ENCODE measurements around the gene ERMP1.
A peak's percentile ranks its signal among the peaks of the same experiment; 100 is the strongest.

ERMP1 gene

DNA sequence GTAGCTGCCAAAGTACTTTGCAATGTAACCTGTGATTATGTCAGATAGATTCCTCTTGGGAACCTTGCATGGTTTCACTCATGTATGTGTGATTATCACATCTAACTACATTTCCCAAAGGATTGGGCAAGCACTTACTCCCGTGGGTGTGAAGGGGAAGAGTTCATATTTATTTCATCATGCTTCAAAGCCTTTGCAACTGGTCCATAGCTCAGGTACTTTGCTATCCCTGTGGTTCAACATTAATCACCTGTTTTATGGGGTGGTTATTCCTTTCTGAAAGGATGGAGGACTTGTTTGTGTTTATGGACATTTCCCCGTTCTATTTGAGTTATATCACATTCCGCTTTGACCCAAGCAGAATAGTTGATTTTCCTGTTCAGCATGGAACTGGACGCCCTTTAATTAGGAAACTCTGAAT is 13.6 kb upstream of the ERMP1 start:
- no peak for TF ChIP-seq ZFP30 (CRISPR knock-in tag; IDR thresholded peaks at IDR 0.05)
- no peak for ATAC-seq

DNA sequence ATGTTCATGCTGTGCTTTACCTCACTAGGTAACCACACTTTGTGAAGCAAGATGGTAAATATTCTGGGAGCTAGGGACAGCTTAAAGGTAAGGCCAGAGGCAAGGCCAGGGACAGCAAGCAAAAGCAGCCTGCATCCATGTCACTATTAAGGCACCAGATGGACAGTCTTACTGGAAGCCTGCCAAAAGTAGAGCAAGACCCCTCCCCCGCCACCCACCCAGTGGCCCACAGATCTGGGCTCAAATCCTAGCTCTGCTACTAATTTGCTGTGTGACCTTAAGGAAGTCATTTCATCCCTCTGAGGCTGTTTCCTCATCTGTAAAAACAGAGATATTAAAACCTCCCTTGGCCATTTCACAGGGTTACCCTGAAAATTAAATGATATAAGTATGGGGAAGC is 13.2 kb upstream of the ERMP1 start:
- no peak for ATAC-seq
- no peak for TF ChIP-seq GLIS3 (CRISPR knock-in tag; IDR thresholded peaks at IDR 0.05)
- TF ChIP-seq ISL1 (CRISPR knock-in tag; IDR thresholded peaks at IDR 0.05), result no peak
- TF ChIP-seq ZNF70 (CRISPR knock-in tag; IDR thresholded peaks at IDR 0.05), result no peak
- TF ChIP-seq, protein P1, sequence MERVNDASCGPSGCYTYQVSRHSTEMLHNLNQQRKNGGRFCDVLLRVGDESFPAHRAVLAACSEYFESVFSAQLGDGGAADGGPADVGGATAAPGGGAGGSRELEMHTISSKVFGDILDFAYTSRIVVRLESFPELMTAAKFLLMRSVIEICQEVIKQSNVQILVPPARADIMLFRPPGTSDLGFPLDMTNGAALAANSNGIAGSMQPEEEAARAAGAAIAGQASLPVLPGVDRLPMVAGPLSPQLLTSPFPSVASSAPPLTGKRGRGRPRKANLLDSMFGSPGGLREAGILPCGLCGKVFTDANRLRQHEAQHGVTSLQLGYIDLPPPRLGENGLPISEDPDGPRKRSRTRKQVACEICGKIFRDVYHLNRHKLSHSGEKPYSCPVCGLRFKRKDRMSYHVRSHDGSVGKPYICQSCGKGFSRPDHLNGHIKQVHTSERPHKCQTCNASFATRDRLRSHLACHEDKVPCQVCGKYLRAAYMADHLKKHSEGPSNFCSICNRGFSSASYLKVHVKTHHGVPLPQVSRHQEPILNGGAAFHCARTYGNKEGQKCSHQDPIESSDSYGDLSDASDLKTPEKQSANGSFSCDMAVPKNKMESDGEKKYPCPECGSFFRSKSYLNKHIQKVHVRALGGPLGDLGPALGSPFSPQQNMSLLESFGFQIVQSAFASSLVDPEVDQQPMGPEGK (CRISPR knock-in tag; IDR thresholded peaks at IDR 0.05; ENCODE audit: borderline replicate concordance), result no peak
- no peak for TF ChIP-seq ZNF8 (CRISPR knock-in tag; IDR thresholded peaks at IDR 0.05)
- no peak for TF ChIP-seq PPARA (CRISPR knock-in tag; IDR thresholded peaks at IDR 0.05; ENCODE audit: borderline replicate concordance)
- TF ChIP-seq ARNTL (CRISPR knock-in tag; IDR thresholded peaks at IDR 0.05; ENCODE audit: borderline replicate concordance, low read depth), result no peak

DNA sequence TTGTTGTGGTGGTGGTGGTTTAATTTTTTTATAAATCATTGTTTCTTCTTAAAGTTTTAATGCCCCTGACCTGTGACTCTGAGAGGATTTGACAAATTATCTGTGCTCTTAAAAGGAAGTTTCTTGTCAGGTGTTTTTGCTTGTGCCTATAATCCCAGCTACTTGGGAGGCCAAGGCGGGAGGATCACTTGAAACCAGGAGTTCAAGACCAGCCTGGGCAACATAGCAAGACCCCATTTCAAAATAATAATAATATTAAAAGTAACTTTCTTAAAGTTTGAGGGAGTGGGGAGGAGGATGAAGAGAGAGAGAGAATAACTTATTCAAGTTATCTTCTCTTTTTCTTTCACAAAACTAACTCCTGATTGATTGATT is 12.2 kb upstream of the ERMP1 start:
- TF ChIP-seq, protein P2, sequence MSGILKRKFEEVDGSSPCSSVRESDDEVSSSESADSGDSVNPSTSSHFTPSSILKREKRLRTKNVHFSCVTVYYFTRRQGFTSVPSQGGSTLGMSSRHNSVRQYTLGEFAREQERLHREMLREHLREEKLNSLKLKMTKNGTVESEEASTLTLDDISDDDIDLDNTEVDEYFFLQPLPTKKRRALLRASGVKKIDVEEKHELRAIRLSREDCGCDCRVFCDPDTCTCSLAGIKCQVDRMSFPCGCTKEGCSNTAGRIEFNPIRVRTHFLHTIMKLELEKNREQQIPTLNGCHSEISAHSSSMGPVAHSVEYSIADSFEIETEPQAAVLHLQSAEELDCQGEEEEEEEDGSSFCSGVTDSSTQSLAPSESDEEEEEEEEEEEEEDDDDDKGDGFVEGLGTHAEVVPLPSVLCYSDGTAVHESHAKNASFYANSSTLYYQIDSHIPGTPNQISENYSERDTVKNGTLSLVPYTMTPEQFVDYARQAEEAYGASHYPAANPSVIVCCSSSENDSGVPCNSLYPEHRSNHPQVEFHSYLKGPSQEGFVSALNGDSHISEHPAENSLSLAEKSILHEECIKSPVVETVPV (CRISPR knock-in tag; IDR thresholded peaks at IDR 0.05), result no peak
- no peak for TF ChIP-seq ISL1 (CRISPR knock-in tag; IDR thresholded peaks at IDR 0.05)
- TF ChIP-seq BACH2 (CRISPR knock-in tag; IDR thresholded peaks at IDR 0.05; ENCODE audit: borderline replicate concordance), result no peak
- TF ChIP-seq, protein P3, sequence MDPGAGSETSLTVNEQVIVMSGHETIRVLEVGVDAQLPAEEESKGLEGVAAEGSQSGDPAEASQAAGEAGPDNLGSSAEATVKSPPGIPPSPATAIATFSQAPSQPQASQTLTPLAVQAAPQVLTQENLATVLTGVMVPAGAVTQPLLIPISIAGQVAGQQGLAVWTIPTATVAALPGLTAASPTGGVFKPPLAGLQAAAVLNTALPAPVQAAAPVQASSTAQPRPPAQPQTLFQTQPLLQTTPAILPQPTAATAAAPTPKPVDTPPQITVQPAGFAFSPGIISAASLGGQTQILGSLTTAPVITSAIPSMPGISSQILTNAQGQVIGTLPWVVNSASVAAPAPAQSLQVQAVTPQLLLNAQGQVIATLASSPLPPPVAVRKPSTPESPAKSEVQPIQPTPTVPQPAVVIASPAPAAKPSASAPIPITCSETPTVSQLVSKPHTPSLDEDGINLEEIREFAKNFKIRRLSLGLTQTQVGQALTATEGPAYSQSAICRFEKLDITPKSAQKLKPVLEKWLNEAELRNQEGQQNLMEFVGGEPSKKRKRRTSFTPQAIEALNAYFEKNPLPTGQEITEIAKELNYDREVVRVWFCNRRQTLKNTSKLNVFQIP (CRISPR knock-in tag; IDR thresholded peaks at IDR 0.05; ENCODE audit: borderline replicate concordance, low read depth), result no peak
- no peak for TF ChIP-seq CSDC2 (CRISPR knock-in tag; IDR thresholded peaks at IDR 0.05)
- TF ChIP-seq GLIS3 (CRISPR knock-in tag; IDR thresholded peaks at IDR 0.05), result no peak
- TF ChIP-seq ZNF70 (CRISPR knock-in tag; IDR thresholded peaks at IDR 0.05), result no peak
- TF ChIP-seq TCF4 (CRISPR knock-in tag; IDR thresholded peaks at IDR 0.05; ENCODE audit: borderline replicate concordance), result no peak
- TF ChIP-seq, protein P4, sequence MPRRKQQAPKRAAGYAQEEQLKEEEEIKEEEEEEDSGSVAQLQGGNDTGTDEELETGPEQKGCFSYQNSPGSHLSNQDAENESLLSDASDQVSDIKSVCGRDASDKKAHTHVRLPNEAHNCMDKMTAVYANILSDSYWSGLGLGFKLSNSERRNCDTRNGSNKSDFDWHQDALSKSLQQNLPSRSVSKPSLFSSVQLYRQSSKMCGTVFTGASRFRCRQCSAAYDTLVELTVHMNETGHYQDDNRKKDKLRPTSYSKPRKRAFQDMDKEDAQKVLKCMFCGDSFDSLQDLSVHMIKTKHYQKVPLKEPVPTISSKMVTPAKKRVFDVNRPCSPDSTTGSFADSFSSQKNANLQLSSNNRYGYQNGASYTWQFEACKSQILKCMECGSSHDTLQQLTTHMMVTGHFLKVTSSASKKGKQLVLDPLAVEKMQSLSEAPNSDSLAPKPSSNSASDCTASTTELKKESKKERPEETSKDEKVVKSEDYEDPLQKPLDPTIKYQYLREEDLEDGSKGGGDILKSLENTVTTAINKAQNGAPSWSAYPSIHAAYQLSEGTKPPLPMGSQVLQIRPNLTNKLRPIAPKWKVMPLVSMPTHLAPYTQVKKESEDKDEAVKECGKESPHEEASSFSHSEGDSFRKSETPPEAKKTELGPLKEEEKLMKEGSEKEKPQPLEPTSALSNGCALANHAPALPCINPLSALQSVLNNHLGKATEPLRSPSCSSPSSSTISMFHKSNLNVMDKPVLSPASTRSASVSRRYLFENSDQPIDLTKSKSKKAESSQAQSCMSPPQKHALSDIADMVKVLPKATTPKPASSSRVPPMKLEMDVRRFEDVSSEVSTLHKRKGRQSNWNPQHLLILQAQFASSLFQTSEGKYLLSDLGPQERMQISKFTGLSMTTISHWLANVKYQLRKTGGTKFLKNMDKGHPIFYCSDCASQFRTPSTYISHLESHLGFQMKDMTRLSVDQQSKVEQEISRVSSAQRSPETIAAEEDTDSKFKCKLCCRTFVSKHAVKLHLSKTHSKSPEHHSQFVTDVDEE (CRISPR knock-in tag; IDR thresholded peaks at IDR 0.05), result no peak
- TF ChIP-seq RARB (CRISPR knock-in tag; IDR thresholded peaks at IDR 0.05), result no peak
- TF ChIP-seq TOX (CRISPR knock-in tag; IDR thresholded peaks at IDR 0.05; ENCODE audit: borderline replicate concordance), result no peak
- no peak for TF ChIP-seq ZNF8 (CRISPR knock-in tag; IDR thresholded peaks at IDR 0.05)
- TF ChIP-seq ZFP3 (CRISPR knock-in tag; IDR thresholded peaks at IDR 0.05), result no peak
- no peak for TF ChIP-seq ESRRG (CRISPR knock-in tag; IDR thresholded peaks at IDR 0.05)
- TF ChIP-seq, protein P5, sequence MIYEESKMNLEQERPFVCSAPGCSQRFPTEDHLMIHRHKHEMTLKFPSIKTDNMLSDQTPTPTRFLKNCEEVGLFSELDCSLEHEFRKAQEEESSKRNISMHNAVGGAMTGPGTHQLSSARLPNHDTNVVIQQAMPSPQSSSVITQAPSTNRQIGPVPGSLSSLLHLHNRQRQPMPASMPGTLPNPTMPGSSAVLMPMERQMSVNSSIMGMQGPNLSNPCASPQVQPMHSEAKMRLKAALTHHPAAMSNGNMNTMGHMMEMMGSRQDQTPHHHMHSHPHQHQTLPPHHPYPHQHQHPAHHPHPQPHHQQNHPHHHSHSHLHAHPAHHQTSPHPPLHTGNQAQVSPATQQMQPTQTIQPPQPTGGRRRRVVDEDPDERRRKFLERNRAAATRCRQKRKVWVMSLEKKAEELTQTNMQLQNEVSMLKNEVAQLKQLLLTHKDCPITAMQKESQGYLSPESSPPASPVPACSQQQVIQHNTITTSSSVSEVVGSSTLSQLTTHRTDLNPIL (CRISPR knock-in tag; IDR thresholded peaks at IDR 0.05; ENCODE audit: low read depth), result no peak
- no peak for TF ChIP-seq PPARA (CRISPR knock-in tag; IDR thresholded peaks at IDR 0.05; ENCODE audit: borderline replicate concordance)
- no peak for ATAC-seq

DNA sequence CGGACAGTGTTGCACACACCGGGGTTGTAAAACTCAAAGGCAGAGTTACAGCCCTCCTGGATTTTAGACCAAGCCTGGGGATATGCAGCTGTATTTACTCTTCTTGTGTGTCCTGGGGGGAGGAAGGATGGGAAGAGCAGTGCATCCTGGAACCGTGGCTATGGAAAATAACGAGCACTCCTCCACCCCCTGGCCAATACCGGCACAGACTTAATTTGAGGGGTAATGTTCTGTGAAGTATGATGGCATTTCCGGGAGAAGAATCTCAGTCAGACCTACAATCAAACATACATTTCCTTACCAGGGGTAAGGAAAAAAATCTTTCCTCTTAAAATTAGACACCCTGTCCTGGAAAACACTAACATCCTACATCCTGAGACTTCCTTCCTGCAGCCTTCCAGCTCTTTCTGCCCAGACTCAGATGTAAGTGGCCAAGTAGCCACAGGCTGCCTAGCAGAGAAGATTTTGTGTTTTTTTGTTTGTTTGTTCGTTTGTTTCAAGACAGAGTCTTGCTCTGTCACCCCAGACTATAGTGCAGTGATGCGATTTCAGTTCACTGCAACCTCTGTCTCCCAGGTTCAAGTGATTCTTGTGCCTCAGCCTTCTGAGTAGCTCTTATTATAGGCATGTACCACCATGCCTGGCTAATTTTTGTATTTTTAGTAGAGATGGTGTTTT is 11.0 kb upstream of the ERMP1 start:
- no peak for TF ChIP-seq GLIS3 (CRISPR knock-in tag; IDR thresholded peaks at IDR 0.05)
- TF ChIP-seq, protein P1 (CRISPR knock-in tag; IDR thresholded peaks at IDR 0.05; ENCODE audit: borderline replicate concordance), result no peak
- no peak for TF ChIP-seq TOX (CRISPR knock-in tag; IDR thresholded peaks at IDR 0.05; ENCODE audit: borderline replicate concordance)
- TF ChIP-seq RARB (CRISPR knock-in tag; IDR thresholded peaks at IDR 0.05), result no peak
- no peak for TF ChIP-seq ESRRG (CRISPR knock-in tag; IDR thresholded peaks at IDR 0.05)
- TF ChIP-seq, protein P4 (CRISPR knock-in tag; IDR thresholded peaks at IDR 0.05), result no peak
- no peak for TF ChIP-seq TCF4 (CRISPR knock-in tag; IDR thresholded peaks at IDR 0.05; ENCODE audit: borderline replicate concordance)
- ATAC-seq, result peak; percentile 66

Measured in SK-N-SH treated with all-trans-retinoic acid at 6 μM for 48 hours (cell line).